Lung (tissue), 12 donors: ENCODE results near the gene PLEKHD1. TPM values are rescaled to one million over a fixed set of nuclear protein-coding genes. Genes with fewer than 3 reads are reported as not detected.

Experiments used
- ATAC-seq: fragments of 200-7000 bp; cut with Tn5 transposase; one replicate; pipeline ENCODE4 v1.9.1; 2020; ENCODE audit warnings: moderate number of reproducible peaks; ENCODE audit not compliant: insufficient read depth, low FRiP score
- DNase-seq, 3 donors: peaks; one replicate each; pipeline ENCODE4 v3.0.0-alpha.2; 2013 to 2017
- H3K27ac ChIP-seq, 2 donors: one replicate each; pipeline ENCODE4 v1.5.1; 2013; ENCODE audit warnings: mild to moderate bottlenecking in 2 of 2, moderate library complexity in 2 of 2, control low read depth in 1 of 2, inconsistent platforms in 1 of 2, low read depth in 1 of 2, low read length in 1 of 2
- H3K27me3 ChIP-seq, 3 donors: one replicate each; pipeline ENCODE4 v1.5.1; 2013; ENCODE audit warnings: low read length in 2 of 3; ENCODE audit not compliant: control insufficient read depth in 3 of 3, insufficient read depth in 3 of 3
- H3K36me3 ChIP-seq, 4 donors: one replicate each; pipeline ENCODE4 v1.5.1; 2013; ENCODE audit warnings: low read length in 4 of 4, mild to moderate bottlenecking in 1 of 4, moderate library complexity in 1 of 4; ENCODE audit not compliant: control insufficient read depth in 4 of 4, insufficient read depth in 4 of 4
- H3K4me1 ChIP-seq, 5 donors: one replicate each; pipeline ENCODE4 v1.5.1; 2013; ENCODE audit warnings: low read length in 5 of 5, mild to moderate bottlenecking in 2 of 5, moderate library complexity in 1 of 5; ENCODE audit not compliant: control insufficient read depth in 5 of 5, insufficient read depth in 5 of 5
- H3K4me3 ChIP-seq: one replicate; pipeline ENCODE4 v1.5.1; 2013; ENCODE audit warnings: mild to moderate bottlenecking, control low read depth, moderate library complexity
- H3K9ac ChIP-seq, 2 donors: one replicate each; pipeline ENCODE4 v1.5.1; 2013; ENCODE audit warnings: low read length in 2 of 2, control low read depth in 1 of 2; ENCODE audit not compliant: insufficient read depth in 1 of 2
- H3K9me3 ChIP-seq, 4 donors: one replicate each; pipeline ENCODE4 v1.5.1; 2013; ENCODE audit warnings: low read length in 3 of 4, mild to moderate bottlenecking in 1 of 4, moderate library complexity in 1 of 4; ENCODE audit not compliant: control insufficient read depth in 4 of 4, insufficient read depth in 3 of 4
- CTCF ChIP-seq: IDR thresholded peaks from 2 replicates; pipeline ENCODE4 v1.5.1; 2012; ENCODE audit warnings: mild to moderate bottlenecking; ENCODE audit errors: control extremely low read depth, extremely low read depth
- WGBS, 2 donors: extraction: QIAGEN DNeasy Blood & Tissue Kit; methylation state at CpG; one replicate each; pipeline ENCODE4 v1.1.7; 2013; 5-methylcytosine and 5-hydroxymethylcytosine counted together
- polyA plus RNA-seq, 2 donors: library from polyadenylated mRNA; stranded (reverse); fragments of 200-250 nt; gene quantifications; one replicate each; pipeline ENCODE4 v1.2.1, GENCODE V29; 2013
- total RNA-seq, 2 donors: library from RNA; depleted of rRNA in 1 of 2; stranded (reverse); fragments of >200 nt in 1 of 2; gene quantifications; one replicate each; pipeline ENCODE4 v1.2.1, GENCODE V29; 2014 to 2021
- donor health status: control.
- donor health status: control.
- donor health status: Bipolar disorder and iron deficiency.
- donor health status: healthy.
- donor health status: DM: yes; HTN: yes; CAD: no.

The PLEKHD1 gene
- total and polyA plus RNA-seq, 4 donors: 0.11 to 0.83 (median 0.33) TPM; not detected in 1

GRCh38 chr14:69530095-69530494 lies 45.6 kb downstream of the PLEKHD1 start:
- Histone ChIP-seq H3K36me3 (no peaks in the 10 kb centered on the region), H3K9me3 (no peaks in the 10 kb centered on the region), H3K4me3 (no peak overlapping the region), H3K27me3 (peaks cover 0 to 4% (median 3%) of the 10 kb centered on the region in 3 donors), H3K4me1 (no peaks in the 10 kb centered on the region), H3K27ac (no peak overlapping the region), H3K9ac (no peak overlapping the region)
- TF ChIP-seq CTCF: no peak
- no peak for DNase-seq
- ATAC-seq: no peak
- WGBS, 2 donors: 65 to 73% methylated on average over 4 of the region's 4 CpGs

GRCh38 chr14:69531135-69531534 lies 46.6 kb downstream of the PLEKHD1 start:
- no peak for TF ChIP-seq CTCF
- Histone ChIP-seq H3K9me3 (no peaks in the 10 kb centered on the region), H3K4me1 (no peaks in the 10 kb centered on the region), H3K27ac (no peak overlapping the region), H3K4me3 (no peak overlapping the region), H3K36me3 (no peaks in the 10 kb centered on the region), H3K9ac (no peak overlapping the region), H3K27me3 (peaks cover 0 to 4% (median 3%) of the 10 kb centered on the region in 3 donors)
- DNase-seq (no peak), ATAC-seq (no peak)
- WGBS, 2 donors: 67 to 88% methylated on average over 3 of the region's 3 CpGs

GRCh38 chr14:69532561-69533340 lies 48.2 kb downstream of the PLEKHD1 start:
- no peak for DNase-seq
- 61 to 75% methylated on average over 3 of the region's 3 CpGs for WGBS, 2 donors
- Histone ChIP-seq H3K27ac (no peak overlapping the region), H3K4me3 (no peak overlapping the region), H3K9ac (no peak overlapping the region), H3K36me3 (no peaks in the 10 kb centered on the region), H3K4me1 (no peaks in the 10 kb centered on the region), H3K27me3 (peaks cover 0 to 4% (median 3%) of the 10 kb centered on the region in 3 donors), H3K9me3 (no peaks in the 10 kb centered on the region)
- TF ChIP-seq CTCF: no peak
- no peak for ATAC-seq
